ENCODE measurements around the gene HACD2.
A peak's percentile ranks its signal among the peaks of the same experiment; 100 is the strongest.

Gene HACD2

GRCh38 chr3:123564056-123564455 is 20.8 kb downstream of the HACD2 start:
- no peak for DNase-seq (ENCODE audit: low read depth)
- no peak overlapping the region for H3K4me3 ChIP-seq (ENCODE audit: low read depth, low read length)
- in situ Hi-C loops (cut with HindIII; ENCODE audit: low sequenced_read_pairs) = loop anchor here (25.0 kb wide), 1 partner anchor 227 kb away; no protein-coding TSS in a partner anchor
- TF ChIP-seq CTCF (IDR thresholded peaks at IDR 0.05; ENCODE audit: low read depth, low read length, missing control alignments) = no peak

- no peak for DNase-seq (ENCODE audit: low read depth)
- no peak for TF ChIP-seq CTCF (IDR thresholded peaks at IDR 0.05; ENCODE audit: low read depth, low read length, missing control alignments)
- in situ Hi-C loops (cut with HindIII; ENCODE audit: low sequenced_read_pairs) = loop anchor here (25.0 kb wide), 1 partner anchor 225 kb away; no protein-coding TSS in a partner anchor
These were observed 22.3 kb downstream of the HACD2 start for GRCh38 chr3:123562547-123562946.

GRCh38 chr3:123561188-123561587 is 23.7 kb downstream of the HACD2 start:
- DNase-seq (ENCODE audit: low read depth) = no peak
- in situ Hi-C loops (cut with HindIII; ENCODE audit: low sequenced_read_pairs) = loop anchor here (25.0 kb wide), 1 partner anchor 224 kb away; no protein-coding TSS in a partner anchor

More at GRCh38 chr3:123562547-123562946, 22.3 kb downstream of the HACD2 start:
- H3K4me3 ChIP-seq (ENCODE audit: low read depth, low read length) = no peak overlapping the region

GRCh38 chr3:123559040-123559861 is 25.6 kb downstream of the HACD2 start:
- DNase-seq (ENCODE audit: low read depth) = peak; percentile 35
- no peak overlapping the region for H3K4me3 ChIP-seq (ENCODE audit: low read depth, low read length)
- in situ Hi-C loops (cut with HindIII; ENCODE audit: low sequenced_read_pairs) = loop anchor here (25.0 kb wide), 1 partner anchor 222 kb away; no protein-coding TSS in a partner anchor
- TF ChIP-seq CTCF (IDR thresholded peaks at IDR 0.05; ENCODE audit: low read depth, low read length, missing control alignments) = peak; percentile 60

More at GRCh38 chr3:123561188-123561587, 23.7 kb downstream of the HACD2 start:
- H3K4me3 ChIP-seq (ENCODE audit: low read depth, low read length) = no peak overlapping the region
- no peak for TF ChIP-seq CTCF (IDR thresholded peaks at IDR 0.05; ENCODE audit: low read depth, low read length, missing control alignments)

- DNase-seq (ENCODE audit: low read depth) = no peak
- in situ Hi-C loops (cut with HindIII; ENCODE audit: low sequenced_read_pairs) = loop anchor here (25.0 kb wide), 1 partner anchor 216 kb away; no protein-coding TSS in a partner anchor
- H3K4me3 ChIP-seq (ENCODE audit: low read depth, low read length) = no peak overlapping the region
- no peak for TF ChIP-seq CTCF (IDR thresholded peaks at IDR 0.05; ENCODE audit: low read depth, low read length, missing control alignments)
These were observed 31.3 kb downstream of the HACD2 start for GRCh38 chr3:123553536-123553935.

- H3K4me3 ChIP-seq (ENCODE audit: low read depth, low read length) = no peak overlapping the region
- TF ChIP-seq CTCF (IDR thresholded peaks at IDR 0.05; ENCODE audit: low read depth, low read length, missing control alignments) = no peak
- in situ Hi-C loops (cut with HindIII; ENCODE audit: low sequenced_read_pairs) = loop anchor here (25.0 kb wide), 1 partner anchor 215 kb away; no protein-coding TSS in a partner anchor
- DNase-seq (ENCODE audit: low read depth) = no peak
These were observed 32.1 kb downstream of the HACD2 start for GRCh38 chr3:123552768-123553167.

Data from astrocyte of the cerebellum (primary cell).